ENCODE data around the gene OTC.

Gene OTC

GRCh38 chrX:38468563-38469157, 116.3 kb downstream of the OTC start:
- no peak for DNase-seq

Measured in NCI-H2081 treated with DMSO at 0.1 percent for 48 hours (cell line).